ENCODE data around the gene MYOF. TPM values are rescaled to one million over a fixed set of nuclear protein-coding genes. Genes with fewer than 3 reads are reported as not detected.

Gene MYOF
- total and polyA plus RNA-seq, 9 of the 15 experiments (the other 6 are each of a cell fraction or from before 2014, with no cell fraction given), result 0.06 to 0.27 TPM; not detected in 7

GRCh38 chr10:93498166-93498565, 16.0 kb upstream of the MYOF start (continued):
- TF ChIP-seq, protein P1, sequence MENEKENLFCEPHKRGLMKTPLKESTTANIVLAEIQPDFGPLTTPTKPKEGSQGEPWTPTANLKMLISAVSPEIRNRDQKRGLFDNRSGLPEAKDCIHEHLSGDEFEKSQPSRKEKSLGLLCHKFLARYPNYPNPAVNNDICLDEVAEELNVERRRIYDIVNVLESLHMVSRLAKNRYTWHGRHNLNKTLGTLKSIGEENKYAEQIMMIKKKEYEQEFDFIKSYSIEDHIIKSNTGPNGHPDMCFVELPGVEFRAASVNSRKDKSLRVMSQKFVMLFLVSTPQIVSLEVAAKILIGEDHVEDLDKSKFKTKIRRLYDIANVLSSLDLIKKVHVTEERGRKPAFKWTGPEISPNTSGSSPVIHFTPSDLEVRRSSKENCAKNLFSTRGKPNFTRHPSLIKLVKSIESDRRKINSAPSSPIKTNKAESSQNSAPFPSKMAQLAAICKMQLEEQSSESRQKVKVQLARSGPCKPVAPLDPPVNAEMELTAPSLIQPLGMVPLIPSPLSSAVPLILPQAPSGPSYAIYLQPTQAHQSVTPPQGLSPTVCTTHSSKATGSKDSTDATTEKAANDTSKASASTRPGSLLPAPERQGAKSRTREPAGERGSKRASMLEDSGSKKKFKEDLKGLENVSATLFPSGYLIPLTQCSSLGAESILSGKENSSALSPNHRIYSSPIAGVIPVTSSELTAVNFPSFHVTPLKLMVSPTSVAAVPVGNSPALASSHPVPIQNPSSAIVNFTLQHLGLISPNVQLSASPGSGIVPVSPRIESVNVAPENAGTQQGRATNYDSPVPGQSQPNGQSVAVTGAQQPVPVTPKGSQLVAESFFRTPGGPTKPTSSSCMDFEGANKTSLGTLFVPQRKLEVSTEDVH (IDR thresholded peaks at IDR 0.05; ENCODE audit: low read depth, partially characterized antibody), result no peak
- TF ChIP-seq, protein P2, sequence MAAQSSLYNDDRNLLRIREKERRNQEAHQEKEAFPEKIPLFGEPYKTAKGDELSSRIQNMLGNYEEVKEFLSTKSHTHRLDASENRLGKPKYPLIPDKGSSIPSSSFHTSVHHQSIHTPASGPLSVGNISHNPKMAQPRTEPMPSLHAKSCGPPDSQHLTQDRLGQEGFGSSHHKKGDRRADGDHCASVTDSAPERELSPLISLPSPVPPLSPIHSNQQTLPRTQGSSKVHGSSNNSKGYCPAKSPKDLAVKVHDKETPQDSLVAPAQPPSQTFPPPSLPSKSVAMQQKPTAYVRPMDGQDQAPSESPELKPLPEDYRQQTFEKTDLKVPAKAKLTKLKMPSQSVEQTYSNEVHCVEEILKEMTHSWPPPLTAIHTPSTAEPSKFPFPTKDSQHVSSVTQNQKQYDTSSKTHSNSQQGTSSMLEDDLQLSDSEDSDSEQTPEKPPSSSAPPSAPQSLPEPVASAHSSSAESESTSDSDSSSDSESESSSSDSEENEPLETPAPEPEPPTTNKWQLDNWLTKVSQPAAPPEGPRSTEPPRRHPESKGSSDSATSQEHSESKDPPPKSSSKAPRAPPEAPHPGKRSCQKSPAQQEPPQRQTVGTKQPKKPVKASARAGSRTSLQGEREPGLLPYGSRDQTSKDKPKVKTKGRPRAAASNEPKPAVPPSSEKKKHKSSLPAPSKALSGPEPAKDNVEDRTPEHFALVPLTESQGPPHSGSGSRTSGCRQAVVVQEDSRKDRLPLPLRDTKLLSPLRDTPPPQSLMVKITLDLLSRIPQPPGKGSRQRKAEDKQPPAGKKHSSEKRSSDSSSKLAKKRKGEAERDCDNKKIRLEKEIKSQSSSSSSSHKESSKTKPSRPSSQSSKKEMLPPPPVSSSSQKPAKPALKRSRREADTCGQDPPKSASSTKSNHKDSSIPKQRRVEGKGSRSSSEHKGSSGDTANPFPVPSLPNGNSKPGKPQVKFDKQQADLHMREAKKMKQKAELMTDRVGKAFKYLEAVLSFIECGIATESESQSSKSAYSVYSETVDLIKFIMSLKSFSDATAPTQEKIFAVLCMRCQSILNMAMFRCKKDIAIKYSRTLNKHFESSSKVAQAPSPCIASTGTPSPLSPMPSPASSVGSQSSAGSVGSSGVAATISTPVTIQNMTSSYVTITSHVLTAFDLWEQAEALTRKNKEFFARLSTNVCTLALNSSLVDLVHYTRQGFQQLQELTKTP (IDR thresholded peaks at IDR 0.05; ENCODE audit: low read depth in 1 of 2, partially characterized antibody in 2 of 2), result no peak
- TF ChIP-seq CHD7 (IDR thresholded peaks at IDR 0.05; ENCODE audit: low read depth, low read length) (no peak), ZNF695 (CRISPR knock-in tag; IDR thresholded peaks at IDR 0.05) (no peak), ILF3 (IDR thresholded peaks at IDR 0.05; ENCODE audit: borderline replicate concordance) (no peak), NFIC (IDR thresholded peaks at IDR 0.05) (no peak), ARID1B (IDR thresholded peaks at IDR 0.05) (0 out of 2 replicates have a peak, but pooled peaks have one; percentile 40), ESRRB (CRISPR knock-in tag; IDR thresholded peaks at IDR 0.05; ENCODE audit: borderline replicate concordance) (no peak)

All from K562 (cell line).